ENCODE data around the gene TMEM245. TPM values are rescaled to one million over a fixed set of nuclear protein-coding genes. Genes with fewer than 3 reads are reported as not detected.
A peak's percentile ranks its signal among the peaks of the same experiment; 100 is the strongest.

Gene TMEM245
- total RNA-seq, 1 experiment from 2014 or later = 110 TPM

- Histone ChIP-seq H3K4me1 (peaks cover 67% of the 10 kb centered on the region), H3K36me3 (ENCODE audit: control insufficient read depth, insufficient read depth, low read length) (no peaks in the 10 kb centered on the region), H3K9me3 (no peaks in the 10 kb centered on the region), H3K4me3 (ENCODE audit: low read depth, low read length) (no peak overlapping the region), H3K27me3 (replicated peaks; ENCODE audit: control insufficient read depth, insufficient read depth, low read length) (no peaks in the 10 kb centered on the region)
- H3K4me1 Mint-ChIP-seq (ENCODE audit: low read depth, unreplicated experiment) = peaks cover 52% of the 10 kb centered on the region
- CTCF ChIA-PET = no interaction called here
- DNase-seq = no peak
- peak overlapping the region; percentile 38 for H3K4me3 Mint-ChIP-seq (ENCODE audit: unreplicated experiment)
- intact Hi-C loops (cut with micrococcal nuclease; ENCODE audit: unreplicated experiment) = loop anchor here (1.0 kb wide), 1 partner anchor 8 kb away; no protein-coding TSS in a partner anchor
- TF ChIP-seq CTCF (IDR thresholded peaks at IDR 0.05; ENCODE audit: insufficient read depth in 1 of 2, low read depth in 1 of 2, low read length in 1 of 2, severe bottlenecking in 1 of 2, unreplicated experiment in 1 of 2) = no peak
- no peaks in the 10 kb centered on the region for H3K27me3 Mint-ChIP-seq (ENCODE audit: insufficient read depth, unreplicated experiment)
- H3K27ac Mint-ChIP-seq (ENCODE audit: unreplicated experiment) = peak overlapping the region; percentile 39
- H3K9me3 Mint-ChIP-seq (ENCODE audit: unreplicated experiment) = peaks cover 6% of the 10 kb centered on the region
- BruUV-seq (replicated peaks) = no TSS peak
- POLR2A ChIA-PET = interaction anchor here (0.8 to 1.0 kb wide), 2 partner anchors 12 to 29 kb away, joined by 3 to 4 read pairs; partner anchors contain the start of gene TMEM245
- H3K36me3 Mint-ChIP-seq (ENCODE audit: insufficient read depth, unreplicated experiment) = peaks cover 40% of the 10 kb centered on the region
Observed at GRCh38 chr9:109108318-109108717, 11.4 kb downstream of the TMEM245 start.

- POLR2A ChIA-PET = no interaction called here
- Histone ChIP-seq H3K4me3 (ENCODE audit: low read depth, low read length) (no peak overlapping the region), H3K9me3 (no peaks in the 10 kb centered on the region), H3K4me1 (peaks cover 66% of the 10 kb centered on the region), H3K27me3 (replicated peaks; ENCODE audit: control insufficient read depth, insufficient read depth, low read length) (no peaks in the 10 kb centered on the region), H3K36me3 (ENCODE audit: control insufficient read depth, insufficient read depth, low read length) (no peaks in the 10 kb centered on the region)
- H3K36me3 Mint-ChIP-seq (ENCODE audit: insufficient read depth, unreplicated experiment) = peaks cover 47% of the 10 kb centered on the region
- no TSS peak for BruUV-seq (replicated peaks)
- peak overlapping the region; percentile 39 for H3K27ac Mint-ChIP-seq (ENCODE audit: unreplicated experiment)
- peaks cover 12% of the 10 kb centered on the region for H3K9me3 Mint-ChIP-seq (ENCODE audit: unreplicated experiment)
- no peak for TF ChIP-seq CTCF (IDR thresholded peaks at IDR 0.05; ENCODE audit: insufficient read depth in 1 of 2, low read depth in 1 of 2, low read length in 1 of 2, severe bottlenecking in 1 of 2, unreplicated experiment in 1 of 2)
- peak overlapping the region; percentile 38 for H3K4me3 Mint-ChIP-seq (ENCODE audit: unreplicated experiment)
- CTCF ChIA-PET = interaction anchor here (0.7 kb wide), 1 partner anchor 10 kb away, joined by 4 read pairs; no protein-coding TSS in a partner anchor
- intact Hi-C loops (cut with micrococcal nuclease; ENCODE audit: unreplicated experiment) = loop anchor here (1.0 kb wide), 1 partner anchor 7 kb away; no protein-coding TSS in a partner anchor
- H3K27me3 Mint-ChIP-seq (ENCODE audit: insufficient read depth, unreplicated experiment) = no peaks in the 10 kb centered on the region
- H3K4me1 Mint-ChIP-seq (ENCODE audit: low read depth, unreplicated experiment) = peaks cover 59% of the 10 kb centered on the region
- DNase-seq = peak in 1 of 2 experiments; percentile 25
Observed at GRCh38 chr9:109107402-109108240, 12.1 kb downstream of the TMEM245 start.

GRCh38 chr9:109101810-109102209, 17.9 kb downstream of the TMEM245 start:
- no peaks in the 10 kb centered on the region for H3K27me3 Mint-ChIP-seq (ENCODE audit: insufficient read depth, unreplicated experiment)
- POLR2A ChIA-PET = no interaction called here
- H3K4me3 ChIP-seq (ENCODE audit: low read depth, low read length) = no peak overlapping the region
- TF ChIP-seq CTCF (IDR thresholded peaks at IDR 0.05; ENCODE audit: insufficient read depth in 1 of 2, low read depth in 1 of 2, low read length in 1 of 2, severe bottlenecking in 1 of 2, unreplicated experiment in 1 of 2) = no peak
- peaks cover 69% of the 10 kb centered on the region for H3K4me1 ChIP-seq
- no peaks in the 10 kb centered on the region for H3K9me3 ChIP-seq
- intact Hi-C loops (cut with micrococcal nuclease; ENCODE audit: unreplicated experiment) = no loop called here
- peaks cover 34% of the 10 kb centered on the region for H3K36me3 Mint-ChIP-seq (ENCODE audit: insufficient read depth, unreplicated experiment)
- H3K36me3 ChIP-seq (ENCODE audit: control insufficient read depth, insufficient read depth, low read length) = no peaks in the 10 kb centered on the region
- CTCF ChIA-PET = no interaction called here
- peaks cover 12% of the 10 kb centered on the region for H3K9me3 Mint-ChIP-seq (ENCODE audit: unreplicated experiment)
- no peaks in the 10 kb centered on the region for H3K27me3 ChIP-seq (replicated peaks; ENCODE audit: control insufficient read depth, insufficient read depth, low read length)
- DNase-seq = no peak
- H3K4me1 Mint-ChIP-seq (ENCODE audit: low read depth, unreplicated experiment) = peaks cover 53% of the 10 kb centered on the region
- H3K4me3 Mint-ChIP-seq (ENCODE audit: unreplicated experiment) = no peak overlapping the region
- BruUV-seq (replicated peaks) = no TSS peak
- no peak overlapping the region for H3K27ac Mint-ChIP-seq (ENCODE audit: unreplicated experiment)
